HepG2 (cell line): ENCODE data around the gene OTOGL. TPM values are rescaled to one million over a fixed set of nuclear protein-coding genes. Genes with fewer than 3 reads are reported as not detected.

Experiments
- FOXM1 ChIP-seq: sonication (generic); formaldehyde crosslinking; IDR thresholded peaks from 2 replicates; pipeline ENCODE4 v1.5.0; 2020; ENCODE audit warnings: missing genetic modification reagents
- SNAPC4 ChIP-seq: sonication (generic); formaldehyde crosslinking; IDR thresholded peaks from 2 replicates; pipeline ENCODE4 v1.4.0; 2020; ENCODE audit warnings: mild to moderate bottlenecking, missing genetic modification reagents
- TCF7 ChIP-seq: sonication (generic); IDR thresholded peaks from 2 replicates; pipeline ENCODE4 v1.6.1; 2016; ENCODE audit warnings: antibody characterized with exemption, low read depth
- ZNF30 ChIP-seq: sonication (generic); formaldehyde crosslinking; IDR thresholded peaks from 2 replicates; pipeline ENCODE4 v1.5.0; 2020; ENCODE audit warnings: mild to moderate bottlenecking, missing genetic modification reagents
- ZNF350 ChIP-seq: sonication (generic); formaldehyde crosslinking; IDR thresholded peaks from 2 replicates; pipeline ENCODE4 v1.4.0; 2020; ENCODE audit warnings: mild to moderate bottlenecking, low read depth, missing genetic modification reagents, borderline replicate concordance
- ZNF557 ChIP-seq: sonication (generic); formaldehyde crosslinking; IDR thresholded peaks from 2 replicates; pipeline ENCODE4 v1.4.0; 2020; ENCODE audit warnings: missing genetic modification reagents
- polyA plus RNA-seq, 8 experiments: library from polyadenylated mRNA; depleted of rRNA in 3 of 8; stranded (reverse) in 7 of 8; unstranded in 1 of 8; fragments of >200 nt; fragmentation: Illumina TruSeq in 4 of 8; extraction: Trizol in 4 of 8; gene quantifications; 2 replicates each; pipeline versions ENCODE4 v1.2.1 to v1.2.3, GENCODE V29; 2011 to 2016; ENCODE audit warnings: low read depth in 4 of 8, missing spikeins in 1 of 8, mixed read lengths in 1 of 8; ENCODE audit not compliant: insufficient read depth in 1 of 8
- total RNA-seq, 5 experiments: library from RNA; depleted of rRNA; stranded (reverse); fragments of >200 nt; fragmentation: Illumina TruSeq; extraction: Trizol; gene quantifications; 2 replicates each; pipeline ENCODE4 v1.2.3, GENCODE V29; 2016; ENCODE audit warnings: low read depth in 1 of 5
- TF ChIP-seq, protein P1 (sequence below): sonication (generic); formaldehyde crosslinking; IDR thresholded peaks from 2 replicates; pipeline ENCODE4 v1.5.0; 2020; ENCODE audit warnings: mild to moderate bottlenecking, missing genetic modification reagents

OTOGL gene
- total and polyA plus RNA-seq, 2 of the 13 experiments (the other 11 are each of a cell fraction or from before 2014, with no cell fraction given): not detected

DNA sequence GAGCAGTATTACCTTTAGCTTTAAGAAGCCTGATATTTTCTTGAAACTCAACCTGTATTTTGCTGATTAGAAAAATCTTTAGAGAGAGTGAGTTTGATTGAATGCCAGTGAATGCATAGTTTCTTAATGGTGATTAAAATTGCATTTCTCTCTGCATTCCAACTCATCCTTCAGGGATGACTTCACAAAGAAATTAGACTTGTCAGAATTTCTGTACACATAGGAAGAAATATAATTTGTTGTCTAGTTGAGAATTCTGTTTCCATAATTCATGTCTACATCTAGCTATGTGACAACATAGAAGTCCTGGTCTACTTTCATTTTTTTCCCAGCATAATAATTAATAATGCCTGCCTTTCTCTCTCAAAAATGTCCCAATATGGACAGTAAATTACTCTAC is 136.6 kb downstream of the OTOGL start (continued):
- no peak for TF ChIP-seq ZNF30
- TF ChIP-seq FOXM1 (CRISPR knock-in tag): no peak
- TF ChIP-seq TCF7: no peak
- TF ChIP-seq SNAPC4 (CRISPR knock-in tag): no peak
- TF ChIP-seq, protein P1, sequence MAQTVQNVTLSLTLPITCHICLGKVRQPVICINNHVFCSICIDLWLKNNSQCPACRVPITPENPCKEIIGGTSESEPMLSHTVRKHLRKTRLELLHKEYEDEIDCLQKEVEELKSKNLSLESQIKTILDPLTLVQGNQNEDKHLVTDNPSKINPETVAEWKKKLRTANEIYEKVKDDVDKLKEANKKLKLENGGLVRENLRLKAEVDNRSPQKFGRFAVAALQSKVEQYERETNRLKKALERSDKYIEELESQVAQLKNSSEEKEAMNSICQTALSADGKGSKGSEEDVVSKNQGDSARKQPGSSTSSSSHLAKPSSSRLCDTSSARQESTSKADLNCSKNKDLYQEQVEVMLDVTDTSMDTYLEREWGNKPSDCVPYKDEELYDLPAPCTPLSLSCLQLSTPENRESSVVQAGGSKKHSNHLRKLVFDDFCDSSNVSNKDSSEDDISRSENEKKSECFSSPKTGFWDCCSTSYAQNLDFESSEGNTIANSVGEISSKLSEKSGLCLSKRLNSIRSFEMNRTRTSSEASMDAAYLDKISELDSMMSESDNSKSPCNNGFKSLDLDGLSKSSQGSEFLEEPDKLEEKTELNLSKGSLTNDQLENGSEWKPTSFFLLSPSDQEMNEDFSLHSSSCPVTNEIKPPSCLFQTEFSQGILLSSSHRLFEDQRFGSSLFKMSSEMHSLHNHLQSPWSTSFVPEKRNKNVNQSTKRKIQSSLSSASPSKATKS (CRISPR knock-in tag): no peak
- no peak for TF ChIP-seq ZNF350 (CRISPR knock-in tag)
- no peak for TF ChIP-seq ZNF557 (CRISPR knock-in tag)
- TF ChIP-seq, all 625 proteins: peak for 0
